Kidney tubule cell (primary cell): Measurements from ENCODE around the gene RELN.

Experiments
- DNase-seq: peaks from one replicate; pipeline ENCODE4 v3.0.0-alpha.2; 2018; ENCODE audit warnings: low spot score

RELN gene

GRCh38 chr7:103894656-103895596, 94.5 kb downstream of the RELN start:
- no peak for DNase-seq

GRCh38 chr7:103893350-103893749, 96.1 kb downstream of the RELN start:
- DNase-seq, result no peak

GRCh38 chr7:103889451-103889850, 100.0 kb downstream of the RELN start:
- no peak for DNase-seq

- DNase-seq, result no peak
These were observed 100.8 kb downstream of the RELN start for GRCh38 chr7:103888603-103889153.

- DNase-seq, result no peak
These were observed 101.4 kb downstream of the RELN start for GRCh38 chr7:103887853-103888602.

- DNase-seq, result no peak
These were observed 102.4 kb downstream of the RELN start for GRCh38 chr7:103887050-103887449.

GRCh38 chr7:103879928-103880600, 109.4 kb downstream of the RELN start:
- DNase-seq, result no peak

- no peak for DNase-seq
These were observed 110.0 kb downstream of the RELN start for GRCh38 chr7:103879411-103879810.

- no peak for DNase-seq
These were observed 111.9 kb downstream of the RELN start for GRCh38 chr7:103877565-103877964.

- DNase-seq, result no peak
These were observed 113.7 kb downstream of the RELN start for GRCh38 chr7:103875718-103876117.

- no peak for DNase-seq
These were observed 118.0 kb downstream of the RELN start for GRCh38 chr7:103871473-103871872.

GRCh38 chr7:103870664-103871063, 118.8 kb downstream of the RELN start:
- no peak for DNase-seq

GRCh38 chr7:103867874-103868273, 121.6 kb downstream of the RELN start:
- DNase-seq, result no peak

GRCh38 chr7:103866919-103867318, 122.5 kb downstream of the RELN start:
- no peak for DNase-seq

- DNase-seq, result no peak
These were observed 124.0 kb downstream of the RELN start for GRCh38 chr7:103865442-103865841.

- no peak for DNase-seq
These were observed 127.0 kb downstream of the RELN start for GRCh38 chr7:103862302-103863035.

GRCh38 chr7:103859709-103860108, 129.7 kb downstream of the RELN start:
- DNase-seq, result peak; percentile 35

GRCh38 chr7:103857435-103857834, 132.0 kb downstream of the RELN start:
- DNase-seq, result no peak

GRCh38 chr7:103856929-103857328, 132.5 kb downstream of the RELN start:
- DNase-seq, result no peak

GRCh38 chr7:103855671-103856070, 133.8 kb downstream of the RELN start:
- no peak for DNase-seq

GRCh38 chr7:103854611-103855010, 134.8 kb downstream of the RELN start:
- DNase-seq, result no peak

GRCh38 chr7:103851357-103851756, 138.1 kb downstream of the RELN start:
- DNase-seq, result no peak
